Activated T-cell treated with anti-CD3 and anti-CD28 coated beads for 48 hours (primary cell): ENCODE results near the gene DYNC2H1.

ENCODE experiments used
- DNase-seq: peaks from one replicate; pipeline ENCODE4 v3.0.0-alpha.2; 2020; ENCODE audit warnings: low read depth

DYNC2H1 gene, protein sequence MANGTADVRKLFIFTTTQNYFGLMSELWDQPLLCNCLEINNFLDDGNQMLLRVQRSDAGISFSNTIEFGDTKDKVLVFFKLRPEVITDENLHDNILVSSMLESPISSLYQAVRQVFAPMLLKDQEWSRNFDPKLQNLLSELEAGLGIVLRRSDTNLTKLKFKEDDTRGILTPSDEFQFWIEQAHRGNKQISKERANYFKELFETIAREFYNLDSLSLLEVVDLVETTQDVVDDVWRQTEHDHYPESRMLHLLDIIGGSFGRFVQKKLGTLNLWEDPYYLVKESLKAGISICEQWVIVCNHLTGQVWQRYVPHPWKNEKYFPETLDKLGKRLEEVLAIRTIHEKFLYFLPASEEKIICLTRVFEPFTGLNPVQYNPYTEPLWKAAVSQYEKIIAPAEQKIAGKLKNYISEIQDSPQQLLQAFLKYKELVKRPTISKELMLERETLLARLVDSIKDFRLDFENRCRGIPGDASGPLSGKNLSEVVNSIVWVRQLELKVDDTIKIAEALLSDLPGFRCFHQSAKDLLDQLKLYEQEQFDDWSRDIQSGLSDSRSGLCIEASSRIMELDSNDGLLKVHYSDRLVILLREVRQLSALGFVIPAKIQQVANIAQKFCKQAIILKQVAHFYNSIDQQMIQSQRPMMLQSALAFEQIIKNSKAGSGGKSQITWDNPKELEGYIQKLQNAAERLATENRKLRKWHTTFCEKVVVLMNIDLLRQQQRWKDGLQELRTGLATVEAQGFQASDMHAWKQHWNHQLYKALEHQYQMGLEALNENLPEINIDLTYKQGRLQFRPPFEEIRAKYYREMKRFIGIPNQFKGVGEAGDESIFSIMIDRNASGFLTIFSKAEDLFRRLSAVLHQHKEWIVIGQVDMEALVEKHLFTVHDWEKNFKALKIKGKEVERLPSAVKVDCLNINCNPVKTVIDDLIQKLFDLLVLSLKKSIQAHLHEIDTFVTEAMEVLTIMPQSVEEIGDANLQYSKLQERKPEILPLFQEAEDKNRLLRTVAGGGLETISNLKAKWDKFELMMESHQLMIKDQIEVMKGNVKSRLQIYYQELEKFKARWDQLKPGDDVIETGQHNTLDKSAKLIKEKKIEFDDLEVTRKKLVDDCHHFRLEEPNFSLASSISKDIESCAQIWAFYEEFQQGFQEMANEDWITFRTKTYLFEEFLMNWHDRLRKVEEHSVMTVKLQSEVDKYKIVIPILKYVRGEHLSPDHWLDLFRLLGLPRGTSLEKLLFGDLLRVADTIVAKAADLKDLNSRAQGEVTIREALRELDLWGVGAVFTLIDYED (N-terminal part only)

DNA sequence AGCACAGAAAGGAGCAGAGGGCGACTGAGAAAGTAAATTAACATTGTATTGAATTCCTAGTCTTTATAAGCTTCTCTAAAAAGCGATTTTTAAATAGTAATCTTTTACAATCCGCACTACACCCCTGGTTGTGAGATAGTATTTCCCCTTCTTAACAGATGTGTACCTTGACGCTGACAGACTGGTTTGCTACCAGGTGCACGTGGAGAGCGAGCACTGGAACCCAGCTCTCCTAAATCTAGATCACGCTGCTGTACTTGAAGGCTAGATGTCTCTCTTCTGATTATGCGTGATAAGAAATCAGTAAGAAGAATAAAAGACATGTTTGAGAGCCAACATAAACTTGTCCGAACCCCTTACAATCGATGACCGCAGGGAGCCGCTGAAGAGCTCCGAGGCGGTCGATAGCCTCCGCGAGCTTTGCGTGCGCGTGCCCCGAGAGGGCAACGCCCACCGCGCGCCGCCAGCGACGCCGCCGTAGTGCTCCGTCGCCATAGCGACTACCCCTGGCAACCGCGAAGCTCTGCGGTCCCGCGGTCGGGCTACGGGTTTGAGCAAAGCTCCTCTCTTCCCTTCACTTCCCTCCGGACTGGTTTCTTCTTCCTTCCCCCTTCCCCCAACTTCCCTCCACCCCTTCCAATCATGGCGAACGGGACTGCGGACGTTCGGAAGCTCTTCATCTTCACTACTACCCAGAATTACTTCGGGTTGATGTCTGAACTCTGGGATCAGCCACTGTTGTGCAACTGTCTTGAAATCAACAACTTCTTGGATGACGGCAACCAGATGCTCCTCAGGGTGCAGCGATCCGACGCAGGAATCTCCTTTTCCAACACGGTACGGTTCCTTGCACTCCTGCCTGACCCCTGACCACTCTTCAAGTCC lies at the start of gene DYNC2H1:
Gene DYNC2H1, plus strand, starts transcription at position 494 of the 885 bp plus-strand sequence. Its CDS starts 149 bp downstream, at position 643.
- peak; percentile 88 for DNase-seq

DNA sequence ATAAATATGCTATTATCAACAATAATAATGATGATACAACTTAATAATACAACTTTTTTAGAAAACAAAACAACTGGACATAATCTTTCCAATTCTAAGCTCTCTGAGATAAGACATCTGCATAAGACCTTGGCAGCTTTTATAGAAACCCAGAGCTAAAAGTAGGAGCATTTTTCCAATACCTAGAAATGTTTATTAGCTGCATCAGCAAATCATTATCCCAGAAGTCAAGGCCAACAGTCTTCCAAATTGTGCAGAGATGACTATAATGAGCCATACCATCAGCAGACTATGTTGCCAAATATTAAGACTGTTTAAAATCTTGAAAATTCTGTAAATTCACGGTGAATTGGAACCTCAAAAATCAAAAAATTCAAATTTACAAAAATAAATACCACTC lies 47.6 kb upstream of the DYNC2H1 start:
- no peak for DNase-seq

DNA sequence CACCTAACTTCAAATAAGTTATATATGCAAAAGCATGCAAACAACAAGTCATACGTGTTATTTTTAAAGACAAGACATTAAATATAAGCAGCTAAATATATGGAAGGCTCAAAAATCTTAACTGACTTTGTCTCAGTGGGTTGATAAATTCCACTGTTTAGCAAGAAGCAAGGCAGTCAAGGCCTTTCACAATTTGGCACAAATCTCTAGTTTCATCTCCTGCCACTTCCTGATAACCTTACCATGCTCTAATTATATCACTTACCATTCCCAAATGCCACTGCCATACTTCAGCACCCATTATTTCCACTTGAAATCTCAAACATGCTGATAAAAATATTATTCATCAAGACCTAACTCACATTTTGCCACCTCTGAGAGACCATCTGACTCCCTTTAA lies 42.1 kb upstream of the DYNC2H1 start:
- DNase-seq, result no peak

DNA sequence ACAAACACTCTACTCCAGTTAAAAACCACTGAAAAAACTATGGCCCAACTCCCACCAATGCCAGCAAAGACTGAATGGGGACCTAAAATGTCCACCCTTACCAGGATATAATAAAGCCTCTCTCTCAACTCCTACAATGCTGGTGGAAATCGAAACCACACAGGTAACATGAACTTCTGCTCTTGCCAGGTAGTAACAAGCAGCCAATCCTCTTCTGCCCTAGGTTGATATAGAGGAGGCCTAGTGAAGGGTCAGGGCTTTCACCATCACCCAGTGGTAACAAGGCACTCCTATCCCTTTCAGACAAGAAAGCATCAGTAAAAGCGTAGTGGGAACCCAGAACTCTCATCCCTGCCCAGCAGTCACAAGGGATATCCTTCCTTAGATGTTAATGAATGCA lies 39.9 kb upstream of the DYNC2H1 start:
- no peak for DNase-seq

DNA sequence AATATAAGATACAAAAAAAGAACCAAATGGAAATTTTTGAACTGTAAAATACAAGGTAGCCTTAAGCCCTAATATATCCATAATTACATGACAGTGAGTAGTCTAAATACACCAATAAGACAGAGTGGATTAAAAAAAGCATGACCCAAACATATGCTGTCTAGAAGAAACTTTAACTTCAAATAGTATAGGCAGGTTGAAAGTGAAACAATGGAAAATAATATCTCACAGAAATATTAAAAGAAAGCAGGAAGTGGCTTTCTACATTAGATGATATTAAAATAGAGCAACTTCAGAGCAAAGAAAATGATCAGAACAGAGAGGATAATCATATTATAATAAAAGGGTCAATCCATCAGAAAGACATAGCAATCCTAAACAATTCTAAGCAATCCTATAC lies 39.1 kb upstream of the DYNC2H1 start:
- no peak for DNase-seq

DNA sequence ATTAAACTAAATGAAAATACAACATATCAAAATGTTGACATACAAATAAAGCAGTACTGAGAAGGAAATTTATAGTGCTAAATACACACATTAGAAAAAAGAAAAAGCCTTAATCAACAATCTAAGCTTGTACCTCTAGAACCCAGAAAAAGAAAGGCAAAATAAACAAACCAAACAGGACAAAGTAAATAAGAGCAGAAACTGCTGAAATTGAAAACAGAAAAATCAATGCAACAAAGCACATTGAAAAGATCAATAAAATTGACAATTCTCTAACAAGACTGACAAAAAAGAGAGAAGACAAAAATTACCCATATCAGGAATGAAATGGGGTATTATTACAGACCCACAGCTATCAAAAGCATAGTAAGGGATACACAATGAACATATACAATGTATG lies 38.2 kb upstream of the DYNC2H1 start:
- no peak for DNase-seq

DNA sequence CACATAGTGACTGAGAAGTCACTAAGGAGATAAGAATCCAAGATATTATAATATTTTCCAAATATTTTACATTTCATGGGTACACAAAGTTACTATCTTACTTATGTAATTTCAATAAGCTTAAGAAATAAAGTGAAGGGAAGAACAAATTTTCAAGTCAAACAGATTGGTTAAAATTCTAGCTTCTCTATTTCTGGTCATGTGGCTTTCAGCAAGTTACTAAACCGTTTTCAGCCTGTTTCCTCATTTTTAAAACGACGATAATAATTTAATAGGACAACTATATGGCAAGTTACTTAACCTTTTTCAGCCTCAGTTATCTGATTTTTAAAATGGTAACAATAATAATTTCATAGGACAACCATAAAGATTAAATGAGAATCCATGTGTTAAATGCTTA lies 32.9 kb upstream of the DYNC2H1 start:
- DNase-seq, result no peak

DNA sequence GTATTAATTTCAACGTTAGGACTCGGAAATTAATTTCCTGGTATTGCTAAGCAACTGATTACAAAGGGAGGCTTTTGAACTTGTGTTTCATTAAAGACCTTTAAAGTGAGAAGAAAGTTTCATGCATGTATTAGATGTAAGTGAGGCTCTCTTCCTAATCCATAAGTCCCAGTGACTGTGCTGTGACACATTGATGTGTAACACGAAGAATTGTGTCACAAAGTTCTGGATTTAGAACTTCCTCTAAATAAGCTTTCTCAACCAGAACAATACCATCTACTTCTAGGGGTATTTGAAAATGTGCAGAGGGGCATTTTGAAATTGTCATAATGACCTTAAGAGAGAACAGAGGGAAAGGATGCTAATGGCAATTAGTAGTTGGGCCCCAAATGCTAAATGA lies 31.7 kb upstream of the DYNC2H1 start:
- no peak for DNase-seq

DNA sequence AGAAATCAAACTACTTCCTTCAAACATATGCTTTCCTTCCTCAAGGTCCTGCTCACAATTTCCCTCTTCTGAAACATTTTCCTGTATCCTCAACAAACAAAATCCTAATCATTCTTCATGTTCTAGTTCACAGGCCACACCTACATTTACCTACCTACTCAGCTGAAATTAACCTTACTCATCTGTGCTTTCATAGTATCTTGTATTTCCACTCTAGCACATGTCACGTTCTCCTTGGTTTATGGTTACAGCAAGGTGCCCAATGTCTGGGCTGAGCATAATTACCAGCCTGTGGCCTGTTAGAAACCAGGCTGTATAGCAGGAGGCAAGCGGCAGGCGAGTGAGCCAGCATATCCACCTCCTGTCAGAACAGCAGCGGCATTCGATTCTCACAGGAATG lies 30.5 kb upstream of the DYNC2H1 start:
- DNase-seq, result no peak

DNA sequence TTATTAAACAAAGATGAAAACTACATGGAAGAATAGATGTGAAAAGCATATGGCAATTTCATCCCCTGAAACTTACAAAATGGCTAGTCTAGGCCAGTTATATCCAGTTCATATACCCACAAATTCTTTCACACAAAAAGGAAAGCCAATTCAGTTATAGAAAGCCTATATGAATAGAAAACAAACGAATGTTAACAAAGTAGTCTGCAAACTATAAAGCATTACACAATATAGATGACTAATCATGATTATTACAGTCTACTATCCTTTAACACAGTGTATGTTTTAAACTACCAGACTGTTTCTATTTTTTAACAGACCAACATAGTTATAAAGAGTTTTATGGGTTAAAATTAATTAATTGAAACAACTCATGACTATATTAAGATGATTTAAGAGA lies 29.4 kb upstream of the DYNC2H1 start:
- no peak for DNase-seq

DNA sequence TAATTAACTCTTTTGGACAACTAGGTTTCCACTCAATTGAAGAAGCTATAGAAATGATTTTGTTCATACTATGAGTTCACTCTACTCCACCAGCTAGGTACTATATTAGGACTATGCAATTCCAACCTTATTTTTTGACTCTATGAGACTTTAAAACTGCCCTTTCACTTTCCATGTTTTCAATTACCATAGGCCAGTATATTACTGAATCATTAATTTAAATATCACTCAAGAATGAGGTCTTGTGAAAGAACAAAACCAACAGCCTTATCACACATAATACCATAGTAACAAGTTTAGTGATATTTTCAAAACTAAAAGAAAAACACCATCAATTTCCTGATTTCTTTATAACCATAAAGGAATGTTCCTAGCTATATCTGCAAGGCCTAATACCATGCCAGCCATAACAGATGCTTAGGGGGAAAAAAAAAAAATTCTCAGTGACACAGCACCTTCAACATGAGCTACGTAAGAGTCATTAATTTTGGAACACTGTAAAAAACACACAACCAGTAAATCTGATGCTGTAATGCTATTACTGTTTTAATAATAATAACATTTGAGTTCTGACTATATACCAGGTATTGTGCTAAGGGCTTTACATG lies 23.4 kb upstream of the DYNC2H1 start:
- DNase-seq, result no peak

DNA sequence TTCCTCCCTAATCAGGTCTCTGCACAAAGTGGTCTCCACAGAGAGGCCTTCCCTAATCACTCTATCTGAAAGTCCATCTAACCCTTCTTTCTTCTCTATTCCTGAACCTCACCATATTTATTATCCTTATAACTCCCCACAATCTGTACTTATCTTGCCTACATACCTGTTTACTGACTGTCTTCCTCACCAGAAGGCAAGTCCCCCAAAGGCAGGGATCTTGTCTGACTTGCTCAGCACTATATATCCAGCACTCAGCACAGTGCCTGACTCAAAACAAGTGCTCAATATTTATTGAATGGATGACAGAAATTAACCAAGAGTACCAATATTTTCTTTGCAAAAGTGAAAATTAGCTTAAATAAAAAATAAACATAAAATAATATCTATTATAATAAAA lies 22.8 kb upstream of the DYNC2H1 start:
- no peak for DNase-seq

DNA sequence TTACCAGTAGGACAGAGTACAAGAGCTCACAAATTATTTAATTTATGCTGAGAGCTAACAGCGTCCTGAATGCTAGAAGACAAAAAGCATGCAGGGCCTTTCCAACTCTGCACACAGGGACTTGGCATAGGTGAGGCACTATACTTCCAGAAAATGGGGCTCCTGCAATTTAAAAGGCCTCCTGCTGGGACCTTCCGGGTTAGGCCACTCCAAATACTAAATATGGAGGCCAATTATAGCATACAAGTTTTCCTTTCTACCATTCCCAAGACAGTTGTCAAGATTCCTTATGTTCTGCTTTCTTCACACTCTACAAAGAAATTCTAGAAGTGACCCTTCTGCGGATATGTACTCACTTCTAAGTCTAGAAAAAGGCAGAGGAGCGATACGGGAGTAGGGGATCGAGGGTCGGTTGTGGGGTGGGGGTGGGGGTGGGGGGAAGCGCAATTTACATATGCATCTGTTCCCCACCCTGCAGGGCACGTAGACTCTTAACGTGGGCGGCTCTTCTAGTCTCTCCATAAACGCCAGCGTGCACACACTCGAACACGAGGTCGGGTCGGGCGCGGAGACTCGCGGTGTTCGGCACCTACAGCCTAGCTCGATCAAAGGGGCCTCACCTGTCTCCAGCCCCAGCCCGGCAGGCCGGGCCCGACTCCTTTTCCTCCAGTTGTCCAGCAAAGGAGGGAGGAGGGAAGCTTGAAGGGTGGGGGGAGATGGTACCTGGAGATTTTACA lies 18.0 kb upstream of the DYNC2H1 start:
- DNase-seq, result peak; percentile 38

DNA sequence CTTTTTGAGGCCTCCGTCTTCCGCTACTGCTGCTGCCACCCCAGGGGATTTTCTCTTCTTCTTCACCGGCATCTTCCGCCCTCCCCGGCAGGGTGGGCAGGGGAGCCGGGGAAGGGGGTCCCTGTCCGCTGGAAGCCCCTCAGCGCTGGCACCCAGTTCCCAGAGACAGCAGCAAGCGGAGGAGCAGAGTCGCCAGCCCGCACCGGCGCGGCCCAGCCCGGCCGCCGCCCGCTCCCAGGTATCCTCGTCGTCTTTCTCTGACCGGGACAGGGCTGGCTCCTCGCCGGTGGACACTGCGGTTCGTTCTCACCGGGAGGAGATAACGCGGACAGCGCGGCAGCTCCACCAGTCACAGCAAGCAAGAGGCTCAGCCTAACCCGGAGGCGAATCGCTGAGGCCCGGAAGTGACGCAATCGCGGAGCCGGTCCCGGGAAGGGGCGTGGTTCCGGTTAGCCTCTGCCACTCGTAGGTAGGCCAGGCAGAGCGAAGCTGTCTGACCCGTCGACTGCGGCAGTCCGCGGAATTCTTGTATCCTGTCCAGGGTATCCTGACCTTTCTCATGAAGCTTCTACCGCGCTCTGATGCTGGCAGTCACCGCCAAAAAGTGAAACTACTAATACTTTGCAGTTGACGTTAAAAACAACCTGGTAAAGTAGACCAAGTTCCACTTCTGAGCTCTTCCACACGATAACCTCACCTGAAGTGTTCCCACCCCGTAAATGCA lies 17.3 kb upstream of the DYNC2H1 start, which contains the start of gene DCUN1D5:
Gene DCUN1D5, minus strand, starts transcription at position 360 of the 724 bp plus-strand sequence. Its CDS starts 288 bp downstream, at position 72.
- peak; percentile 93 for DNase-seq

DNA sequence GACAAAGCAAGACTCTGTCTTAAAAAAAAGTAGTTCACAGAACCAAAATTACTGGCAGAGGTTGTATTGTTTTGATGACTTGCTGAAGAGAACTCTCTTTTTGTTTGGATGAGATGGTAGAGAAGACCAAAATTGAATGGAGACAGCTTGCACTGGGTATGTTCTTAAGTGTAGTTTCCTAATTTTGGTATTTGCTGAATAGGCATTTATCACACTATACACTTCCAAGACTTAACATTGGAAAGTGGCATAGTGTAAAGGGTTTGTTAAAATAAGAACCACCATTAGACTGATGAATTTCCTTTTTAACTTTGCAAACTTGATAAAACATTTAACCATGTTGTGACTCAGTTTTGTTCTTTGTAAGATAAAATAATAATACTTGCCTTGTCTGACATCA lies 11.9 kb upstream of the DYNC2H1 start:
- no peak for DNase-seq

DNA sequence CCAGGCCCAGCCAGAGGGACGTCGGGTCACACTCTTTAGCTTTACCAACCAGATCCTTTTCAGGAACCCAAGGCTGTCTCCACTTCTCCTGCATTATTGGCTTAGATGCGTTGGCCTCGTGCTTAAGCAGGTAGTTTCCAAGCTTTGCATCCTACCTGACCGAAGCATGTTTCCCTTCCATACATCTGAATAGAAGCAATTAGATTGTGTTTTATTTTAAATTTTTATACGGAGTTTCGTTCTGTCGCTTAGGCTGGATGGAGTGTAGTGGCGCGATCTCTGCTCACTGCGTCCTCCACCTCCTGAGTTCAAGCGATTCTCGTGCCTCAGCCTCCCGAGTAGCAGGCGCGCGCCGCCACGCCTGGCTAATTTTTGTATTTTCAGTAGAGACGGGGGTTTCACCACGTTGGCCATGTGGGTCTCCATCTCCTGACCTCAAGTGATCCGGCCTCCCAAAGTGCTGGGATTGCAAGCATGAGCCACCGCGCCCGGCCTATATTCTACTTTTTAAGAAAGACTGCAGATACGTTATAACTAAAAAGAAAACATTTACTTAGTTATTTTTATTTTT lies 677 bp downstream of the DYNC2H1 start:
- DNase-seq, result no peak

DNA sequence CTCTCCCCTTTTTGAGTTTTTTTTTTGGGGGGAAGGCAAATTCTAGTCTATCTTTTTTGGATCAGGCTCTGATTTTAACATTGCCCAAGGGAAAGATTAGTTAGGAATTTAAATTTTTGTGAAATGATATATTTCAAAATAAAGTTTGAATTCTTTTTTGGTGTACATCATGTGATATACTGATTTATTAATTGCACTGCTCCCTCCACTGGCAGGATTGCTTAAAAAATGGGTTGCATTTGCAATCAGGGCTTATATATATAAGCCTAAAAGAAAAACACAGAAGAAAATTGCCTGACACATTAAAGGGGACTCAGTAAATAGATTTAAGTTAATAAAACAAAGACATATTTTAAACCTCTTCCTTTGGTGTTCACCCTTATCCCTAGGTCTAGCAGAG lies 1.2 kb downstream of the DYNC2H1 start:
- no peak for DNase-seq

DNA sequence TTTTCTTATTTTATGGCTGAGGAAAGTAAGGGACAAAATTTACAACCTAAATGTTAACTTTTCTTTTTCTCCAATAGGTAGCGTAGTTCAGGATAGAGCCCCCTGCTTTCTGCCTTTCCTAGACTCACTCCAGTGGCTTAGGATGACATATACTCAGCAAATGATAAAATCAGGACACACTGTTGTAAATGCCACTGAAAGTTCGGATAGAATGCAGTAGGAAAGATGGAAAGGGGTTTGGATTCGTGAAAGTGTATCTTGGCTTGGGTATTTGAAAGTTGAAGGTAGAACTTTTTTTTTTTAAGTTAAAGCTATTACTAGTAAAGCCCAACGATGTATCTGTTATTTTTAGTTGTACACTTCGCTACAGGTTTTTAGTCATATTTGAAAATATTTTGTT lies 2.2 kb downstream of the DYNC2H1 start:
- no peak for DNase-seq

DNA sequence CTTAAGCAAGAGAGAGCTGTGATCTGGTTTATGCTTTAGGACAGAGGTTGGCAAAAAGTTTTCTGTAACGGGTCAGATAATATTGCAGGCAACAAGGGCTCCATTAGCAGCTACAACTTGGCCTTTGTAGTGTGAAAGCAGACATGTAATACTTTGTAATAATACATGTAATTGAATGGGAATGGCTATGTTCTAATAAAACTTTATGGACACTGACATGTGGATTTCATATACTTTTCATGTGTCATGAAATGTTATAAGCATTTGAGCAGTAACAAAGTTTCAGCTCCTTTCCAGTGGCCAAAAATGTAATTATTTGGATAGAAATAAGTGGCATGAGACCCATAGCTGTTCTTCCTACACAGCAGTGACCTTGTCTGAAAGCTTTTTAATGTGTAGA lies 3.1 kb downstream of the DYNC2H1 start:
- no peak for DNase-seq
